NCI-H1417 (cell line): ENCODE data around the gene MRPS7.
"Not testable (repeated sequence)": the region's sequence is repeated elsewhere in the genome, so short reads cannot be mapped to it uniquely, and the experiment has no call there.

ENCODE experiments used
- DNase-seq, 3 experiments: peaks; one replicate each; lab custom pipeline; 2025; lab: John Stamatoyannopoulos, UW

MRPS7 gene

GRCh38 chr17:75244133-75244866 lies 17.4 kb upstream of the MRPS7 start:
- no peak for DNase-seq

GRCh38 chr17:75245011-75245410 lies 16.7 kb upstream of the MRPS7 start:
- DNase-seq: no peak

- DNase-seq: no peak
These were observed 15.3 kb upstream of the MRPS7 start for GRCh38 chr17:75246404-75246803.

GRCh38 chr17:75249564-75249963 lies 12.1 kb upstream of the MRPS7 start:
- no peak for DNase-seq

GRCh38 chr17:75250009-75250471 lies 11.6 kb upstream of the MRPS7 start:
- DNase-seq: no peak

- no peak for DNase-seq
These were observed 9.5 kb upstream of the MRPS7 start for GRCh38 chr17:75252039-75252816.

GRCh38 chr17:75255954-75256698 lies 5.6 kb upstream of the MRPS7 start:
- not testable (repeated sequence) for DNase-seq

- not testable (repeated sequence) for DNase-seq
These were observed 4.5 kb upstream of the MRPS7 start for GRCh38 chr17:75257228-75257627.

GRCh38 chr17:75260641-75261335 lies 891 bp upstream of the MRPS7 start:
- DNase-seq: no peak

GRCh38 chr17:75262112-75262606 lies 480 bp downstream of the MRPS7 start:
- DNase-seq: no peak

GRCh38 chr17:75263055-75263454 lies 1.4 kb downstream of the MRPS7 start:
- DNase-seq: no peak

- no peak for DNase-seq
These were observed 4.1 kb downstream of the MRPS7 start for GRCh38 chr17:75265614-75266315.

GRCh38 chr17:75266316-75267152 lies 4.9 kb downstream of the MRPS7 start:
- no peak for DNase-seq

- no peak for DNase-seq
These were observed 5.4 kb downstream of the MRPS7 start for GRCh38 chr17:75267153-75267410.

- peak in 1 of 3 experiments; percentile 5 for DNase-seq
These were observed 5.9 kb downstream of the MRPS7 start for GRCh38 chr17:75267411-75268232.

- peak in 1 of 3 experiments; percentile 53 for DNase-seq
These were observed 8.2 kb downstream of the MRPS7 start for GRCh38 chr17:75269844-75270217.

GRCh38 chr17:75270218-75270965 lies 8.7 kb downstream of the MRPS7 start:
- peak; percentile 36 to 77 (median 71) for DNase-seq

GRCh38 chr17:75270966-75271232 lies 9.2 kb downstream of the MRPS7 start, which contains the start of gene MIF4GD:
Gene MIF4GD (minus strand): TSS chr17:75271231. CDS start chr17:75270195, 1,036 bp downstream.
- DNase-seq: peak in 1 of 3 experiments; percentile 81
